Measurements from ENCODE around the gene ELOVL7. TPM values are rescaled to one million over a fixed set of nuclear protein-coding genes. Genes with fewer than 3 reads are reported as not detected.

ELOVL7 gene
- total RNA-seq, 6 donors from 2014 or later = 1.9 to 17.7 (median 6.7) TPM

DNA sequence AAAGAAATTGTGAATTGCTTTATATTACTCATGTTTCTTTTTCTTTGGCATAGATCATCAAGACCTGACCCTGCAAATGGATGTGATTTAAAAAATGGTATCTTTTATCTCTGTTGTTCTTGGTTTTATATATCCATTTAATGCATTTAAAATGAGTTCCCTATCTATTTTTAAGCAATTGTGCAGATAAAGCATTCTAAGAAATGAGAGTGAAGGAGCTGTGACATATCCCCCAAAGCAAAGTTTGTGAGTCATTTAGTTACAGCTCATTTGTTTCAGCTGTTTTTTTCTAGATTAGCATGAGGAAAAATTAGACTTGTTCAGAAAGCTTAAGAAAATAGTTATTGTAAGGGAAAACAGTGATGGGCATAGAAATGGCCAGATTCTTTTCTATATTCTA, 7.6 kb upstream of the ELOVL7 start:
- Histone ChIP-seq H3K27me3 (no peaks in the 10 kb centered on the region), H3K9me3 (no peaks in the 10 kb centered on the region), H3K36me3 (no peaks in the 10 kb centered on the region), H3K27ac (no peak overlapping the region), H3K4me3 (no peak overlapping the region), H3K4me1 (no peaks in the 10 kb centered on the region)
- no peak for ATAC-seq (ENCODE audit: low FRiP score in 2 of 2)
- DNase-seq = no peak
- TF ChIP-seq POLR2A (IDR thresholded peaks at IDR 0.05) (no peak), EP300 (IDR thresholded peaks at IDR 0.05) (no peak), POLR2AphosphoS5 (IDR thresholded peaks at IDR 0.05) (no peak)
- TF ChIP-seq, protein P1, sequence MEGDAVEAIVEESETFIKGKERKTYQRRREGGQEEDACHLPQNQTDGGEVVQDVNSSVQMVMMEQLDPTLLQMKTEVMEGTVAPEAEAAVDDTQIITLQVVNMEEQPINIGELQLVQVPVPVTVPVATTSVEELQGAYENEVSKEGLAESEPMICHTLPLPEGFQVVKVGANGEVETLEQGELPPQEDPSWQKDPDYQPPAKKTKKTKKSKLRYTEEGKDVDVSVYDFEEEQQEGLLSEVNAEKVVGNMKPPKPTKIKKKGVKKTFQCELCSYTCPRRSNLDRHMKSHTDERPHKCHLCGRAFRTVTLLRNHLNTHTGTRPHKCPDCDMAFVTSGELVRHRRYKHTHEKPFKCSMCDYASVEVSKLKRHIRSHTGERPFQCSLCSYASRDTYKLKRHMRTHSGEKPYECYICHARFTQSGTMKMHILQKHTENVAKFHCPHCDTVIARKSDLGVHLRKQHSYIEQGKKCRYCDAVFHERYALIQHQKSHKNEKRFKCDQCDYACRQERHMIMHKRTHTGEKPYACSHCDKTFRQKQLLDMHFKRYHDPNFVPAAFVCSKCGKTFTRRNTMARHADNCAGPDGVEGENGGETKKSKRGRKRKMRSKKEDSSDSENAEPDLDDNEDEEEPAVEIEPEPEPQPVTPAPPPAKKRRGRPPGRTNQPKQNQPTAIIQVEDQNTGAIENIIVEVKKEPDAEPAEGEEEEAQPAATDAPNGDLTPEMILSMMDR (IDR thresholded peaks at IDR 0.05) = no peak

DNA sequence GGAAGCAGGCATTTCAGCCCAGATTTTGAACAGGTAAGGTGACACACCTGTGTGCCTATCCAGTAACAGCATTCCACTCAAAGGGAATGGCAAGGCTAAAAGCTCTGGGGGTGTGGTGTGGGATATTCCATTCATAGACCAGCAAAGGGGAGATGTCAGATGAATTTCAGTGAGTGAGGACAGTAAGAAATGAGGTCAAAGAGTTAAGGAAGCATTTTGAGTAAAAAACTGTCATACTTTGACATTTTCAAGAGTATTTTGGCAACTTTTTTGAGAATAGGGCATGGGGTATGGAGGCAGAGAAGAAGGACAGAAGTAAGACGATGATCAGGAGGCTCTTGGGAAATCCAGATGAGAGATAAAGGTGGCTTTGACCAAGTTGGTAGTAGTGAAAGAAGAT, 2.2 kb upstream of the ELOVL7 start:
- Histone ChIP-seq H3K4me1 (peaks cover 7 to 22% (median 8%) of the 10 kb centered on the region in 4 donors), H3K36me3 (no peaks in the 10 kb centered on the region), H3K9me3 (no peaks in the 10 kb centered on the region), H3K27me3 (peaks cover 0 to 6% (median 2%) of the 10 kb centered on the region in 4 donors), H3K27ac (no peak overlapping the region), H3K4me3 (no peak overlapping the region)
- no peak for ATAC-seq (ENCODE audit: low FRiP score in 2 of 2)
- TF ChIP-seq, protein P1 (IDR thresholded peaks at IDR 0.05) = no peak
- TF ChIP-seq POLR2A (IDR thresholded peaks at IDR 0.05) (no peak), EP300 (IDR thresholded peaks at IDR 0.05) (no peak), POLR2AphosphoS5 (IDR thresholded peaks at IDR 0.05) (no peak)
- WGBS, 2 donors = 81 to 96% methylated on average over 1 of the region's 1 CpG
- no peak for DNase-seq

DNA sequence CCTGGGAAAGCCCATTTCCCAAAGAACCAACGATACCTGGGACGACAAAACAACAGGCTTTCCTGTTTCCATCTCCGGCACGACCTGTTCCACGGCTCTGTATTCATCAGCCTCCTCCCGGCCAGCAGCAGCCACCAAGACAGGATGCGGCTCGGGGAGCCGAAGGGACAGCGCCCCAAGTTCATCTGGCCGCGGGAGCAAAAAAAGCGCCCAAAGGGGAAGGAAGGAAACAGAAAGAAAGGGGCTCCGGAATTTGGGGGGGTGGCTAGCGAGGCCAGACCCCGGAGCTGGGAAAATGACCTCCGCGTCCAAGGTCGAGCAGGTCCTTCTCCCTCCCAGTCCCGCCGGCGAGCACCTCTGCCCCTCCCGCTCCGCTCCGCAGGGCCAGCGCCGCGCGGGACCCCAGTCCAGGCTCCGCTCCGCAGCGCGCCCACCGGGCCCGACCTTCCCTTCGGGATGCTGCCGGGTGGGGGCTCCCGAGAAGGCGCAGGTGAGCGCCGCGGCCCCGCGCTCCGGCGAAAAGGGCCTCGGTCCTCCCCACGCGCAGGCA, 608 bp downstream of the ELOVL7 start:
- peak overlapping the region; percentile 30 to 84 (median 71) for H3K4me3 ChIP-seq
- peaks cover 0 to 6% (median 2%) of the 10 kb centered on the region in 4 donors for H3K27me3 ChIP-seq
- peaks cover 7 to 22% (median 8%) of the 10 kb centered on the region in 4 donors for H3K4me1 ChIP-seq
- WGBS, 2 donors = 0 to 2% methylated on average over 9 to 35 of the region's 49 CpGs
- H3K27ac ChIP-seq = peak overlapping the region in 1 of 4 donors; percentile 69
- DNase-seq (no peak), ATAC-seq (ENCODE audit: low FRiP score in 2 of 2) (peak in 1 of 2 donors; percentile 58)
- TF ChIP-seq, protein P1 (IDR thresholded peaks at IDR 0.05) = no peak
- no peak for TF ChIP-seq EP300 (IDR thresholded peaks at IDR 0.05)
- no peaks in the 10 kb centered on the region for H3K36me3 ChIP-seq
- no peaks in the 10 kb centered on the region for H3K9me3 ChIP-seq

DNA sequence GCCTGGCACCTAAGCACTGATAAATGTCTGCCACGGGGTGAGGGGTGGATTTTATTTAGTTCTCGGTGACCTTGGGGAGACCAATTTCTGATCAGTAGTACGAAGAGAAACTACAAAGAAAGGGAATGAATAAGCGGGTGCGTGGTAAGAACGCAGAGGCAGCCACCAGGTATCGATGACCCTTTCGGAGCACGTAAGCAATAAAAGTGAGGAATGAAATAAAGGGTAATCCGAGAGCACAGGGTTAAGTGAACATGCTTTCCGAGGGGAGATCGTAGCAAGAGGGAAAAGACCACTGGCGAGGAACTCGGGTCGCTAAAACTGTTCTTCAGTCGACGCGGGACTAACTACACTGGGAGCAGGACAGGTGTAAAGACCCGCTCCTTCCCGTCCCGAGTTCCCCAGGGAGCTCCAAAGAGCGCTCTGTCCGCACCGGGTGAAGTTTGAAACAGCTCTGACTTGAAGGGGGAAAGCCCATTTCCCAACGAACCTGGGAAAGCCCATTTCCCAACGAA, 1.1 kb downstream of the ELOVL7 start:
- Histone ChIP-seq H3K9me3 (no peaks in the 10 kb centered on the region), H3K27ac (no peak overlapping the region), H3K4me3 (peak overlapping the region; percentile 30 to 84 (median 71)), H3K27me3 (peaks cover 0 to 6% (median 2%) of the 10 kb centered on the region in 4 donors), H3K36me3 (no peaks in the 10 kb centered on the region), H3K4me1 (peaks cover 7 to 22% (median 8%) of the 10 kb centered on the region in 4 donors)
- DNase-seq = peak in 1 of 2 donors; percentile 22
- TF ChIP-seq POLR2A (IDR thresholded peaks at IDR 0.05) (no peak), EP300 (IDR thresholded peaks at IDR 0.05) (no peak), POLR2AphosphoS5 (IDR thresholded peaks at IDR 0.05) (no peak)
- TF ChIP-seq, protein P1 (IDR thresholded peaks at IDR 0.05) = no peak
- WGBS, 2 donors = 19% methylated on average over 22 to 26 of the region's 26 CpGs
- ATAC-seq (ENCODE audit: low FRiP score in 2 of 2) = peak in 1 of 2 donors; percentile 15

DNA sequence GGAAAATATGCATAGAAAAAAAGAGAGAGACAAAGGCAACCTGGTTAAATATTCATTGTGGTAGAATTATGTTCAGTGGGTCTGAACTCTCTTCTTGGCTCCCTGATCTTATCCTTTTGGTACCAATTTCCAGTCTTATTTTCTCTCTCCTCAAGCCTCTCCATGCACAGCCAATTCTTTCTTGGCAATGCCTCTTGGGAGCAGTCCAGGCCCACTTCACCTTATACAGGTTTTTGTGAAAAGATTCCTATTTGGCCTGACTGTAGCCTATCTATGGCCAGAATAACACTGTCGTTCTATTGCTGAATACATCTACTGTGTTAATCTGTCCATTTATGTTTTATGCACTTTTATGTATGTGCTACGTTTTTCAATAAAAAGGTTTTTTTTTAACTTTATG, 2.7 kb downstream of the ELOVL7 start:
- no peaks in the 10 kb centered on the region for H3K9me3 ChIP-seq
- no peak for ATAC-seq (ENCODE audit: low FRiP score in 2 of 2)
- H3K36me3 ChIP-seq = no peaks in the 10 kb centered on the region
- no peak for DNase-seq
- no peak for TF ChIP-seq EP300 (IDR thresholded peaks at IDR 0.05)
- TF ChIP-seq, protein P1 (IDR thresholded peaks at IDR 0.05) = no peak
- no peak for TF ChIP-seq POLR2AphosphoS5 (IDR thresholded peaks at IDR 0.05)
- no peak for TF ChIP-seq POLR2A (IDR thresholded peaks at IDR 0.05)
- H3K4me3 ChIP-seq = no peak overlapping the region
- no peak overlapping the region for H3K27ac ChIP-seq
- 80 to 83% methylated on average over 2 of the region's 2 CpGs for WGBS, 2 donors
- H3K4me1 ChIP-seq = peaks cover 7 to 22% (median 8%) of the 10 kb centered on the region in 4 donors
- peaks cover 0 to 6% (median 2%) of the 10 kb centered on the region in 4 donors for H3K27me3 ChIP-seq

Data from upper lobe of left lung (tissue), 6 donors.